Left hindlimb (tissue), 1 donor: ENCODE results near the gene CTSF.
A peak's percentile ranks its signal among the peaks of the same experiment; 100 is the strongest.
"Not testable (repeated sequence)": the region's sequence is repeated elsewhere in the genome, so short reads cannot be mapped to it uniquely, and the experiment has no call there.

Experiments used
- DNase-seq: peaks from one replicate; pipeline ENCODE4 v3.0.0-alpha.2; 2018

Gene CTSF

DNA sequence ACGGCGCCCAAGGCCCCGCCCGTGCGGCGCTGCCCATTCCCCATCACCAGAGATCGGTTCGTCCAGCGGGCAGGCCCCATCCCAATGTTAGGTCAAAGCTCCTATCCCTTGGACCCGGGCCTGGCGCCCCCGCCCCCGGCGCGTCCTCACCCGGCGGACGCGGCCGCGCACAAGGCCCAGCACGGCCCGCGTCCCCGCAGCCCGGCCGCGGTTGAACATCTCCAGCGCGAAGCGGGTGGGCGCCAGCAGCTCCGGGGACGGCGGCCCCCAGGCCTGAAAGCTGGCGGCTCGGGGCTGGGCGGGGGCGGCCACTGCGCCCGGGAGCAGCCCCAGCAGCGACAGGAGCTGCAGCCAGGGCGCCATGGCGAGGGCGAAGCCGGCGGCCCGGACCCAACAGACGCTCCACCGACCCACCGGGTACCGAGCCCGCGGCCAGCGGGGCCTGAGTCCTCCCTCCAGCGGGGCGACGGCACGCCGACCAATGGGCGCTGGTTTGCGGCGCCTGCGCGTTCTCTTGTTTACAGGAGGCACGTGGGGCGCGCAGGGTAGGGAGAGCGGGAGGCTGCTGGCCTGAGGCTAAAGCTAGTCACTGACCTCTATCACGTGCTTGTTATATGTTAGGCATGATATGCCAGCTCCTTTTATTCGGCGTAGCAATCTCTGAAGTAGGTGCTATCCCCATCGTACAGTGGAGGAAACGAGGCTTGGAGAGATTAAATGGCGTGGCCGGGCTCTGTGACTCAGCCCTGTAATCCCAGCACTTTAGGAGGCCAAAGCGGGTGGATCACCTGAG, at the start of gene CTSF:
TSS of gene CTSF (minus strand) at position 483 of the 793 bp plus-strand sequence. CDS start at position 363, 120 bp downstream.
- DNase-seq = peak; percentile 81

- DNase-seq = no peak
Measured at GRCh38 chr11:66617155-66617834, 48.9 kb upstream of the CTSF start.

GRCh38 chr11:66616379-66617154, 48.2 kb upstream of the CTSF start, which contains the start of gene RBM14:
TSS of gene RBM14 (plus strand) at chr11:66616630. CDS start at chr11:66616721, 91 bp downstream.
- DNase-seq = peak; percentile 99

GRCh38 chr11:66614073-66614472, 45.7 kb upstream of the CTSF start:
- no peak for DNase-seq

DNA sequence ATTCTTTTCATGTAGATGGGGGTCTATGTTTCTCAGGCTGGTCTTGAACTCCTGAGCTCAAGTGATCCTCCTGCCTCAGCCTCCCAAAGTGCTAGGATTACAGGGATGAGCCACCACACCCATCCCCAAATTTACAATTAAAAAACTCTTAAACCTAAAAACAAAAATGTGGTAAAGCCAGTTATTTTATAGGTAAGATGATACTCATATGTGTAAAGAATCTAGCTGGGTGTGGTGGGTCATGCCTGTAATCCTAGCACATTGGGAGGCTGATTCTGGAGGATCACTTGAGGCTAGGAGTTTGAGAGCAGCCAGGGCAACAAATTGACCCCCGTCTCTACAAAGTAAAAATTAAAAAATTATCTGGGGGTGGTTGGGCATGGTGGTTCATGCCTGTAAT, 44.1 kb upstream of the CTSF start:
- DNase-seq = no peak

DNA sequence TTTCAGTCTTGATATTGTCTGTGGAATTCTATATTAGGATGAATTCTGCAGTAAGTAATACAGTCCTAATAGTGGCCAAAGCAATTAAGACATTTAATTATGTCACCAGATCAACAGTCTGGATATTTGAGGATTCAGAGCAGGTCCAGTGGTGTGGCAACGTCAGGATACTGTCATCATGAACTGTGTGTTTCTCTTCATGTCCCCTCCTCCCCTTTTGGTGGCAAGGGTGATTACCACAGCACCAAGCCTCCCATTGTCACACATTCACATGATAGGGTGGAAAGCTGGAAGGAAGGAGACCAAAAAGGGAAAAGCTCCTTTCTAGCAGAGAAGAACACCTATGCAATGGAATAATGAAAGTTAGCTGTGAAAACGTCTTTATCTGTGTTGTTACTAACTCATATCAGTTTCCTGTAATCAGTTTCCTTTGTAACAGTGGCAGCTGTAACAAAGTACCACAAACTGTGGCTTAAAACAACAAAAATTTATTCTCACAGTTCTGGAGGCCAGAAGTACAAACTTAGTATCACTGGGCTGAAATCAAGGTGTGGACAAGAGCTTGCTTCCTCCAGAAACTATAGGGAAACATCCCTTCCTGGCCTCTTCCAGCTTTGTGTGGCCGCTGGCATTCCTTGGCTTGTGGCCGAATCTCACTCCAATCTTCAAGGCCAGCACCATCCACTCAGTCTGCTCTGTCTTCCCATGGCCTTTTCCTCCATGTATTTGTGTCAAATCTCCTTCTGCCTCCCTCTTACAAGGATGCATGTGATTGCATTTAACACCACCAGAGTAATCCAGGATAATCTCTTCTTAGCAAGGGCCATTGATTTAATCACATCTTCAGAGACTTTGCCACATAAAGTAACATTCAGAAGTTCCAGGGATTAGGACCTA, 41.6 kb upstream of the CTSF start:
- DNase-seq = no peak

DNA sequence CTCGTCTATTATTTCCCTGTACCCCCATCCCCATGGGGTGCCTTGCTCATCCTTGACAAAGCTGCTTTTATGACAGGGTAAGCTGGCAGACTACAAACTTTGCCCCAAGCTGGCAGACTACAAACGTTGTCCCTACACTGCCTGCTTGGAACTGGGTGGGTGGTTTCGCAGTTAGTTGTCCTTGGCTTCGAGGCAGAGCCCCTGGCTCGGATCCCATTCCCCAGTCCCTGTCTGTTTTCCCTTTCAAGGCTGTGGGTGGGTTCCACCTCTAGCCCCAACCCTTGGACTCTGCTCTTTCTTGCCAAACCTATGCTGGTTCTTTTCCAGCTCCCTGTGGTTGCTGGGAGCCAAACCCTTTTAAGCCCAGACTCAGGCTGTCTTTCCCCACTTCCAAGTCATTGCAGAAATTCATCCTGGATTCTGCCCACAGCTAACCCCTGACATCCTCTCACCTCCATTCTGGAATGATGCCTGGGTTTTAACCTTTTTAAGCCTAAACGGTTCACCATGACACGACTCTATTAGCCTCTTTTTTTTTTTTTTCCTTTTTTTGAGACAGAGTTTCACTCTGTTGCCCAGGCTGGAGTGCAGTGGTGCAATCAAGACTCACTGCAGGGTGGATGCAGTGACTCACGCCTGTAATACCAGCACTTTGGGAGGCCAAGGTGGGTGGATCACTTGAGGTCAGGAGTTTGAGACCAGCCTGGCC, 38.9 kb upstream of the CTSF start:
- peak; percentile 88 for DNase-seq

- DNase-seq = not testable (repeated sequence)
Measured at GRCh38 chr11:66606608-66607007, 38.2 kb upstream of the CTSF start.

DNA sequence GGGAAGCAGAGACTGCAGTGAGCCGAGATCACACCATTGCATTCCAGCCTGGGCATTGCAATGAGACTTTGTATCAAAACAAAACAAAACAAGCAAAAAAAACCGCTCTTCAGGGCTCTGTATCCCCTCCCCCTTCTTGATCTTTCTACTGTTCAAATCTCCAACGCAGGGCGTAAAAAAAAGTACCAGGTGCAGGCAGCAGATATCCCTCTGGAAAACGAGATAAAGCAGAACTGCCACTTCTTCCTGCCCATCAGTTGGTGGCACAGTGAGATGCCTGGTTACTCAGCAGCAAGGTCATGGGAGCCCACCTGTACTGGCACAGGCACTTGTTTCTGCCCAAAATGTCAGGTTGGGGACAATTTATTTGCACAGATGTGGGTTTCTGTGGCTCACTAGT, 35.7 kb upstream of the CTSF start:
- no peak for DNase-seq

DNA sequence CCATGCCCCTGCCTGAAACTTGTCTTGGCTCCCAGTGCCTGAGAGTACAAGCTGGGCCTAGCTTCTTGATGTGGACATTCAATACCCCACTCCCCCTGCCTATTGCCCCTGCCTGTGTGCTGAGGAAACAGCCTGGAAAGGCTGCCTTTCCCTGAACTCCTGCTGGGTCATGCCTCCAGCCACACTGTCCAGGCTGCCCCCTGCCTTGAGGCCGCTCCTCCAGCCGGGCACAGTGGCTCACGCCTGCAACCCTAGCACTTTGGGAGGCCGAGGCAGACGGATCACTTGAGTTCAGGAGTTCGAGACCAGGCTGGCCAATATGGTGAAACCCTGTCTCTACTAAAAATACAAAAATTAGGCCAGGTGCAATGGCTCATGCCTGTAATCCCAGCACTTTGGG, 34.7 kb upstream of the CTSF start:
- DNase-seq = no peak

DNA sequence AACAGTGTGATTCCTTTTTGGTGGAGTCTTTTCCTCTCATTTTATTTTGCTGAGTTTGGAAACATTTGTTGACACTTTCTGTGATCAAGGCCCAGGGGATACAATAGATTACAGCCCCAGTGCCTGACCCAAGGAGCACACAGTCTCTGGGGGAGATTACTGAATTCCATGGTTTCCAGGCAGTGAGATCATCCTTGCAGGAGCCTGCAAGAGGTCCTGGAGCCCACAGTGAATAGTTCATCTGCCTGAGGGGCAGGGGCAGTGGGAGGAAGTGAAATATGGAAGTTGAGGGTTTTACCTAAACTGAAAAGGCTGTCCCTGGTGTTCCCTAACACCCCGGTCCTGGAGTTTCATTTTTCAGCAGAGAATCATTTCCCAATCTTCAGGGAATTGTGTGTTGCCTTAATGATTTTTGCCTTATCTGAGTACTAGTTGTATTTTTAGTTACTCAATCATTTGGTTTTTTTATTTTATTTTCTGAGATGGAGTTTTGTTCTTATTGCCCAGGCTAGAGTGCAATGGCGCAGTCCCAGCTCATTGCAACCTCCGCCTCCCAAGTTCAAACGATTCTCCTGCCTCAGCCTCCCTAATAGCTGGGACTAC, 32.3 kb upstream of the CTSF start:
- DNase-seq = no peak

GRCh38 chr11:66600219-66600618, 31.8 kb upstream of the CTSF start:
- DNase-seq = no peak

DNA sequence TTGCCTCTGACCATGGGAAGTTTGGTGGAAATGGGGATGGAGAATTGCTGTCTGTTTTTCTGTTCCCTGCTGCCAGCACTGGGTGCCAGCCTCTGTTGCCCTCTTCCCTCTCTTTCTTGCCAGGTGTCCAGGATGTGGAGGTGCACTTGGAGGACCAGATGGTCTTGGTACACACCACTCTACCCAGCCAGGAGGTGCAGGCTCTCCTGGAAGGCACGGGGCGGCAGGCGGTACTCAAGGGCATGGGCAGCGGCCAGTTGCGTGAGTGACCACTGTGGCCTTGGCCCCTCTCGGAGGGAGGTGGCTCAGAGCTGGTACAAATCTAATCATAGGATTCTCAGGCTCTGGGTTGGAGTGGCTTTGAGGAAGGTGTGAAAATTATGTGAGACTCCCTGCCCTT, 30.6 kb upstream of the CTSF start:
- no peak for DNase-seq

GRCh38 chr11:66595245-66595904, 27.0 kb upstream of the CTSF start:
- peak; percentile 40 for DNase-seq

GRCh38 chr11:66593650-66594049, 25.2 kb upstream of the CTSF start:
- DNase-seq = no peak

DNA sequence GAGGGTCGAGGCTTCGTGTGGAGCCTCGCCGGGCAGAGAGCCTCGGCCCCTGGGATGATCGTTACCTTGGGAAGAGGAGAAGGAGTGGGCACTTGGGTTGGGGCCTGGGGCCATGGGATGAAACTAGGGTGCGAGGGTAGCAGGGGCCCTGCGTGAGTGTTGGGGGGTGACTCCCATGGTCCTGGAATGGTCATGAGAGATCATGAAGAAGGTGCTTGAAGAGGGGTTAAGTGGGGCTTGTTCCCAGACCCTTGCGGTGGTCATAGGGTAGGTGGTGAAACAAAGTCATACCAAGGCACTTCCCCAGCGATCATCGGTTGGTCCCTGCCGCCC, 24.9 kb upstream of the CTSF start:
- DNase-seq = no peak

DNA sequence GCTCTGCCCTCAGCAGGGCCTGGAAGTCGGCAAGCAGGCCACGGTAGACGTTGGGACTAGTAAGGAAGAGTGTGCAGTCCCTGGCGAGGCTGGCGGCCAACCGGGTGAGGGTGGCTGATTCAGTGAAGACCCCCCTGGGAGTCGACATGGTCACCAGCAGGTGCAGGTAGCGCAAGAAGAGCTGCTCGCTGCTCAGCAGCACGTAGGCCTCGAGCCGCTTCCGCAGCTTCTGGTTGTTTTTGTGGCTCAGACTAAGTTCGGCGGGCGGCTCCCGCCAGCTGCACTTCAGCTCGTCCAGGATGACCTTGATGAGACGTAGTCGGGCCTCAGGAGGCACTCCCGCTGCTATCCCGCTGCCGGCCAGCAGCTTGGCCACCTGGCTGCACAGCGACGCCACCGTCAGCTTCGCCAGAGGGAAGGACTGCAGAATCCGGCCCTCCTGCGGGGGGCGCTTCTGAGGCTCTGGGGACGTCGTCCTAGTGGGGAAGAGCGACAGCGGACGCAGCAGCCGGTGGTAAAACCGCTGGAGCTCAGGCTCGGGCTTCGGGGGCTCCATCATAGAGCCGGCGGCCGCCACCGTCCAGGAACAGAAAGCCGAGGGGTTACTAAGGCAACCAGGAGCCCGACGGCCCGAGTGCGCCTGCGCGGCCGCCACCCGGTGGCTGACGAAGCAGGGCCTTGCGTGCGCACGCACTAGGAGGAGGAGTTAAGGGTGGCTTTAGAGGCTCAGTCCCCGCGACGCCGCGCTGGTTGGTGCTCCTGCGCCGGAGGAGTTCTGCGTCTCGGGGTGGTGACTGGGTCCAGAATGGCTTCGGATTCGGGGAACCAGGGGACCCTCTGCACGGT, 24.3 kb upstream of the CTSF start, which contains the start of the genes CCDC87 and CCS:
TSS of gene CCDC87 (minus strand) at position 607 of the 846 bp plus-strand sequence. CDS start at position 559, 48 bp downstream.
TSS of gene CCS (plus strand) at position 729 of the 846 bp plus-strand sequence. CDS start at position 806, 77 bp downstream.
- DNase-seq = peak; percentile 97

- no peak for DNase-seq
Measured at GRCh38 chr11:66591175-66591574, 22.8 kb upstream of the CTSF start.

DNA sequence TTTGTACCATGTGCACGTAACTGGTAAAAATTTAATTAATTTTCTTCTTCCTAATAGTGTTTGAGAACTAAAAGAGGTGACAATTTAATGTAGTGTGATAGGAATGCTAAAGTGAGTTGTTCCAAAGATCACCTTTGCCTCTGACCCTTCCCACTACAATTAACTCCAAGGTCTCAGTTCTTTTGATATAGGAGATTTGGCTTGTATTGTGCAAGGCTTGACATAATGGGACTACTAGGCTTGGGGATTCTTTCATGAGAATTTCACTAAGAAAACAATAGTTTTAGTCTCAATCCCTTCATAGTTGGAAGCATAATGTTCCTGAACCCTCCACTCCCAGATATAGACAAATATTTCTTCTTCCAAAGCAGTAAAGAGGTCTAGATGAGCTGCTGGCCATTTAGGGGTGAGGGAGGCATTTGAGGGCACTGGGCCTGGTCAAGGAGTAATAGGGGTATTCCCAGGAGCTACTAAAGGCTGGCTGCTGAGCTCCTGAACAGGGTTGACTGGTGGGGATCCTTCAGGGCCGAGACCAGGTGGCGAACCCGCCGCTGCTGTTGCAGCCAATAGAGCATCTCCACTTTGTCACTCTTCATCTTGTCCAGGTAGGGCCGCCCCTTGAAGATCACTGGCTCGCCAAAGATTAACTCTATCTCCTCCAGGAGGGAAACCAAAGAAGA, 21.7 kb upstream of the CTSF start:
- DNase-seq = no peak
